ENCODE data around the gene PCSK2.

PCSK2 gene

GRCh38 chr20:17273717-17274116, 46.9 kb downstream of the PCSK2 start:
- no peak for DNase-seq

DNA sequence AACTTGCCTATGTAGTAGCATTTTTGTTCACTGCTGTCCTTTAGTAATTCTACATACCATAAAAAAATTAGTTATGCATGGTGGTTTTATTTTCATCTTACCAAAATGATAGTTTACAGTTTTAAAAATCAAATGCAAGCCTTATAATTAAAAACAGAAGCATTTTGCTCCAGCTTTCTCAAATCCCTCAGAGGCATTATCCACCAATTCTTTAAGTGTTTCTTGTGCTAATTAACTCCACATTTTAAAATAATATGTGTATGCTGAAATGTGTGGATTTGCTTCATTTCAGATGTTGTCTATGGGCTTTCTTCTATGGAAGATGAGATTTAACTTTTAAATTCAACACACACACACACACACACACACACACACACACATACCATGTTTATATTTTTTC, 49.3 kb downstream of the PCSK2 start:
- DNase-seq: no peak

- no peak for DNase-seq
These were observed 54.6 kb downstream of the PCSK2 start for GRCh38 chr20:17281478-17281877.

DNA sequence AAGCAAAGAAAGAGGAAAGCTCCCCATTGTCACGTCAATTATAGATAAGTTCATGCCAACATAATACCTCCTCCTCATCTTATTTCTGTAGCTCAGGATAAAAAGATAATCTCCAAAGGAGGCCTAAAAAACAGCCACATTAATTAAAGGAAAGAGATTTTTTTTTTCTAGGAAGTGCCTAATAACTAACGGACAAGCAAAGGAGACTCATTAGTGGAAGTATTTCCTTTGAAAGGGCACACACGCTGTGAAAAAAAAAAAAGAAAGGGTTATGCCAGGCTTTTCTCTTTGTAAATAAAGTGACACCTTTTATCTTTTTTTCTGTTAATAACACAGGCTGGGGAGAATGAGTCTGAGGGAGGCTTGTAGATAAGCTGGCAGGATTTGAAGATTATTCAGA, 55.7 kb downstream of the PCSK2 start:
- DNase-seq: no peak

GRCh38 chr20:17287503-17287902, 60.7 kb downstream of the PCSK2 start:
- no peak for DNase-seq

DNA sequence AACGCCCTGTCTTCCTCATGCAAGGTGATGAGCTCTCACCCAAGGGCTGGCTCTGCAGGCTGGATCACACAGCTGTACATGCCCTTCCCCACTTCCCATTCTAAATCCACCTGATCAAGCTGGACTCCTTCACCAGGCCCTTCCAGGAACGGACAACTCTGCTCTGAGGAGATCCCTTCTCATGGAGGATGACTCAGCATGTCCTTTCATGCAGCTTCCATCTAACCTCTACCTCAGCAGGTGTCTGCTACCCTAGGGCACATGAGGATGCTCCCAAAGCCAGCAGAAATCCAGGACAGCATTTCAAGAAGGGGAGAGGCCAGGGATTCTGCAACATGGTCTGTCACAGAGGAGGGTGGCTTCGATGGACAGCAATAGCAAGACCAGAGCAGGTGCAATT, 61.2 kb downstream of the PCSK2 start:
- no peak for DNase-seq

DNA sequence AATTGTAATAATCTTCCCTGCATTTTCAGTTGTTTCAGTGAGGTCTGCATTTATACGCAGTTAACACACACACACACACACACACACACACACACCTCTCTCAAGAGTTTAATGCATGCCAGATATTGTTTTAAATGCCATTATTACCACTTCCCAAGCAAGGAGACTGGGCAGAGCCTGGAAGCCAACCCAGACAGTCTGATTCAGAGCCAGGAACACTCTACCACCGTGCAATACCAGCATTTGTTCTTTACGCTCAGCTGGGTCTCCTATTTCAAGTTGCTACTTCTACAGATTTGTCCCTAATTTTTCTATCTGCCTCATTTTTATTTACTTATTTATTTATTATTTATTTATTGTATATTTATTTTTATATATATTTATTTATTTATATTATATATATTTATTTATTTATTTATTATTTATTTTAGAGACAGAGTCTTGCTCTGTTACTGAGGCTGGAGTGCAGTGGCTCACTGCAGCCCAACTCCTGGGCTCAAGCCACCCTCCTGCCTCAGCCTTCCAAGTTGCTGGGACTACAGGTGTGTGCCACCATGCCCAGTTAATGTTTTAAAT, 68.4 kb downstream of the PCSK2 start:
- no peak for DNase-seq

GRCh38 chr20:17295991-17296390, 69.2 kb downstream of the PCSK2 start:
- no peak for DNase-seq

GRCh38 chr20:17298171-17298570, 71.3 kb downstream of the PCSK2 start:
- DNase-seq: no peak

DNA sequence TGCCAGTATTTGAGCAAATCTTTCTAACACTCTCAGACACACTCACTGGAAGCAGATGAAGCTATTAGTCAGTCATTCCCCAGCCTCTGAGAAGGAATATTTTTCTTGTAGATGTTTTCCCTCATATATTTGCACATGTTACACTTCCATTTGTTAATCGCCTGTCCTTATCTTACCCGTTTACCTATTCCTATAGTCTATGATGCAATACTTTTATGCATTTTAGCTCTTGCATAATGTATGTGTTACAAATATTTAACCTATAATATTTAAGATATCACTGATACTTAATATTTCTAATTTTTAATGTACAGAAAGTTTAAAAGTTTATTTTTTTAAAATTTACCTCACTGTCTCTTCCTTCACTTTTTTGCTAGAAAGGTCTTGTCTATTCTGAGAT, 71.9 kb downstream of the PCSK2 start:
- DNase-seq: no peak

GRCh38 chr20:17300113-17300512, 73.3 kb downstream of the PCSK2 start:
- DNase-seq: no peak

GRCh38 chr20:17304774-17305173, 77.9 kb downstream of the PCSK2 start:
- DNase-seq: no peak

GRCh38 chr20:17306427-17306826, 79.6 kb downstream of the PCSK2 start:
- DNase-seq: no peak

GRCh38 chr20:17314264-17314663, 87.4 kb downstream of the PCSK2 start:
- no peak for DNase-seq

GRCh38 chr20:17315407-17316231, 88.8 kb downstream of the PCSK2 start:
- DNase-seq: no peak

DNA sequence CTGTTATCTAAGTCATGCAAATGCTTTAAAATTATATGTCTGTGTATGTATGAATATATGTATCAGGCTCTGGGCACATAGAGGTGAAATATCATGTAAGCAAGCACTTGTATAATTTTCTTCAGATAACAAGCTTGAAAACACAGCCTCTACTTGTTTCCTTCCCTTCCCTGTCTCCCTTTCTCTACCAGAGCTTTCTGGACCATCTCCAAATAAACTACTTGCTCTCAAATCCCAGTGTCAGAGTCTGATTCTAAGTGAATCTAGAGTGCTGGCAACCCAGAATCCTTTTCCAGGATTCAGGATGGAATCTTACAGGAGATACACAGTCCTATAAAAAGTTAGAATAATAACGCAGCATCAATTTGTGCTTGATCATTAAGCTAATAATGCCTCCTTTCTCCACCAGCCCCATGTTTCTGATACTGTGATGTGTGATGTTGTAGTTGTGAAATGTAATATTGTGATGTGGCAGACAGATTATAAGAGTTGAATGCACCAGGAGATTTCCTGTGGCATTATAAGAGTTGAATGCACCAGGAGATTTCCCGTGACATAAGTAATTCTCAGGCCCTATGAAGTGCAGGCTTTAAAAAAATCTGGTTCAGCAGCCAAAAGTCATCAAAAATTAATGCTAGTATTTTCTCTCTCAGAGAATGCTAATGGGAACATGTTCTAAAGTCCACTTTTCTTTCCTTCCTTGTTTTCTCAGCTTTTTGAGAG, 89.6 kb downstream of the PCSK2 start:
- DNase-seq: no peak

DNA sequence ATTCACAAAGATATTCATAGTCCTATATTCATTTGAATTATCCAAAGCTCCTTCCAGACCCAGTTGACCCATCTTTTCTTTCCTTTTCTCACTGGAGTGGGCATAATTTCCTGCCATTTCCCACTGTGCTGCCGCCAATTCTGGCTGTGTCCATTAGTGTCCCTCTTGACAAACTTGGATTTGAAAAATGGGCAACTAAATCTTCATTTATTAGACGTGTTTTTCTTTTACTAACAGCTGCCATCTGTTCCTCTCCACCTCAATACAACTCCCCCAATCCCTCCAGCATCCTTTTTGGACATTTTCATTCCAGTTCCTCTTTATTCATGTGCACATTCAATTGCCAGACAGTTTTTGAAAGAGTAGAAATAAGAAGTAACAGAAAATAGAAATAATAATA, 90.5 kb downstream of the PCSK2 start:
- DNase-seq: no peak

DNA sequence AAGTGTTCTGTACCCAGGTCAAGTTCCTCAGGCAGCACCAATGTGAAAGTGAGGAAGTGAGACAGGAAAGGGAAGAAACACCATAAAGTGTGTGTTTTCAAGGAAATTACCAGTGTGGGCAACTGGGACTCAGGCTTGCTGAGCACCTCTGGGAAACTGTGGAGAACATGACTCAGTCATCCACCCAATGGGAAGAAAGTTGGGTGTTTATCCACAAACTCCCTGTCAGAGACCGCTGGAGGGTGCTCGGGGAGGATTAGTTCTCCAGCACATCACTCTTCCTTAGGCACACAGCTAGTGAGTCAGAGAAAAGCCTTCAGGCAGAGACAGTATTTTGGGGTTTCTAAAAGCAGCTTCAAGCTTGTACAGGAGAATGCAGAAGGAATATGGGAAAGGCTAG, 93.6 kb downstream of the PCSK2 start:
- DNase-seq: no peak

GRCh38 chr20:17326096-17326495, 99.3 kb downstream of the PCSK2 start:
- no peak for DNase-seq

GRCh38 chr20:17327185-17328148, 100.6 kb downstream of the PCSK2 start:
- no peak for DNase-seq

DNA sequence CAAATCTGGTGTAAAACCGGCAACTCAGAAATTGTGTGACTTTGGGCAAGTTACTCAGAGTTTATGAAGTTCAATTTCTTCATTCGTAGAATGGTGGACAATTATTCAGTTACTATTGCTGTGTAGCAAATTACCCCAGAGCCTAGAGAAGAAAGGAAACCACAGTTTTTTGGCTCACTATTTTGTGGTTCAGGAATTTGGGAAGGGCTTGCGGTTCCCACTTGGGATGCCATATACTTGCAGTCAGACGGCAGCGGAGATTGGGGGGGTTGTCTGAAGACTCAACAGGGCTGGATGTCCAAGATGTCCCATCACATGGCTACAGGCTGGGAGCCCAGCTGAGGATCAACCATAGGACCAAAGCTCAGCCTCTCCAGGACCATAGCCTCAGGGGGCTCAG, 108.1 kb downstream of the PCSK2 start:
- DNase-seq: no peak

- DNase-seq: no peak
These were observed 112.2 kb downstream of the PCSK2 start for GRCh38 chr20:17339000-17339399.

- DNase-seq: no peak
These were observed 116.3 kb downstream of the PCSK2 start for GRCh38 chr20:17343091-17343490.

Measured in cerebellar nuclear complex (tissue), 1 donor.